HG02852 (cell line): ENCODE results near the gene ATP1B2.

Source experiments
- ATAC-seq: cut with Tn5 transposase; IDR thresholded peaks from one replicate; pipeline ENCODE4 v1.9.1; 2021; ENCODE audit warnings: mild to moderate bottlenecking, moderate library complexity; ENCODE audit not compliant: unreplicated experiment

The ATP1B2 gene

DNA sequence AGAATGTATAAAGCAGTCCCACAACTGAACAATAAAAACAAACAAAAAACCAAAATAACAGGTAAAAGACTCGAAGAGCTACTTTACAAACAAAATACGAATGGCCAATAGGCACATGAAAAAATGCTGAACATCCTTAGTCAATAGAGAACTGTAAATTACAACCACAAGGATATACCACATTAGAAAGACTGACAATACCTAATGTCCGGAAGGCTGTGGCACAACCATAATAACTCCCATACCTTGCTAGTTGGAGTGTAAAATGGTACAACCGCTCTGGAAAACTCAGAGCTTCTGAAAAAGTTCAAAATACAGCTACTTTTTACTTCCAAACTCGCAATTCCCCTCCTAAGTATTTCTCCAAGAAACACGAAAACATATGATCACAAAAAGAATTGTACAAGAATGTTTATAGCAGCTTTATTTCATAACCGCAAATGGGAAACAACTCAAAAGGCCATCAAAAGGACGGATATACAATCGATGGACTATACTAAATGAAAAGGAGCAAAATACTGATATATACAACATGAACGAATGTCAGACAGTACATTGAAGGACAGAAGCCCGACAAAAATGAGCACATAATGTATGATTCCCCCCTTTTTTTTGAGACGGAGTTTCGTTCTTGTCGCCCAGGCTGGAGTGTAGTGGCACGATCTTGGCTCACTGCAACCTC, 34.3 kb downstream of the ATP1B2 start:
- ATAC-seq, result no peak

DNA sequence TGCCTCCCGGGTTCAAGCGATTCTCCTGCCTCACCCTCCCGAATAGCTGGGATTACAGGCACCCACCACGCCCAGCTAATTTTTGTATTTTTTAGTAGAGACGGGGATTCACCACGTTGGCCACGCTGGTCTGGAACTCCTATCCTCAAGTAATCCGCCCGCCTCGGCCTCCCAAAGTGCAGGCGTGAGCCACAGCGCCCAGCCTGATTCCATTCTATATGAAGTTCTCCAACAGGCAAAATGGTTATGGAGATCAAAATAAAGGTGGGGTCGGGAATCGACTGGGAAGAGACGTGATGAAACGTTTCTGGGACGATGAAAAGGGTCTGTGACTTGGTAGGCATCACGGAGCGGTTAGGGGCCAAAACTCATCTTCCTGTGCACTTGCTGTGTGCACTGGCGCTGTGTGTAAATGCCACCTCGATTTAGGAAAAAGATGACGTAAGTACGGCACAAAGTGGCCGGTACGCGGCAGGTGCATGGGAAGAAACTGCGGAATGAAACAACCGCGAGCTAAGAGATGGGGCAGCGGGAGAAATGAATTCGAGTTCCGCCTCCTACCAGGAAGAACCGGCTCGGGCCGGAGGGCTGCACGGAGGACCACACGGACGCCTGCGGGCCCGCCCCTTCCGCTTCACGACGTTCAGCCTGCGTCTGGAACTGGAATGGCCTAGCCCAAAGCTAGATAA, 35.0 kb downstream of the ATP1B2 start:
- ATAC-seq, result peak; percentile 49

DNA sequence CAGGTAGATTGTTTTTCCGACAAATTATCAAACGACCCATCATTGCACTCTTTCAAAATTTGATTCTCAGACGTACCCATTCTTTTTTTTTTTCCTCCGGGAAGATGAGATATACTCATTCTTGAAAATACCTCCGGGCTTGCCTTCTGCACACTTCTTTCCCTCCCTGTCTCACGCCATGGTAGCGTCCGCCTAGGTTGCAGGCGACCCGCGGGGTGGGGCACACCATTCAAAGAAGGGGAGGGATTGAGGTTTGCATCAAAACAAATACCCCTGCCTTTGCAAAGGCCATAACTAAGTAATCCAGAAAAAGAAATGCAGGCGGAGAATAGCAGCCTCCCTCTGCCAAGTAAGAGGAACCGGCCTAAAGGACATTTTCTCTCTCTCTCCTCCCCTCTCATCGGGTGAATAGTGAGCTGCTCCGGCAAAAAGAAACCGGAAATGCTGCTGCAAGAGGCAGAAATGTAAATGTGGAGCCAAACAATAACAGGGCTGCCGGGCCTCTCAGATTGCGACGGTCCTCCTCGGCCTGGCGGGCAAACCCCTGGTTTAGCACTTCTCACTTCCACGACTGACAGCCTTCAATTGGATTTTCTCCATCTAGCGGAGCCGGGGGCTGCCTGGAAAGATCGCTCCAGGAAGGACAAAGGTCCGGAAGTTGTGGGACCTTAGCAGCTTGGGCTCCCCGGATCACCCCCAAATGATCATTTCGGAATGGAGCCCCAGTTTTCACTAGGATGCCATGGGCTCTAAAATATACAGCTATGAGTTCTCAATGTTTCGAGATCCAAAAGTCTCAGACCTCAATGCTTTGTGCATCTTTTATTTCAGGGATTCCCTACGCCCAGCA, 35.7 kb downstream of the ATP1B2 start:
- ATAC-seq, result peak; percentile 54

DNA sequence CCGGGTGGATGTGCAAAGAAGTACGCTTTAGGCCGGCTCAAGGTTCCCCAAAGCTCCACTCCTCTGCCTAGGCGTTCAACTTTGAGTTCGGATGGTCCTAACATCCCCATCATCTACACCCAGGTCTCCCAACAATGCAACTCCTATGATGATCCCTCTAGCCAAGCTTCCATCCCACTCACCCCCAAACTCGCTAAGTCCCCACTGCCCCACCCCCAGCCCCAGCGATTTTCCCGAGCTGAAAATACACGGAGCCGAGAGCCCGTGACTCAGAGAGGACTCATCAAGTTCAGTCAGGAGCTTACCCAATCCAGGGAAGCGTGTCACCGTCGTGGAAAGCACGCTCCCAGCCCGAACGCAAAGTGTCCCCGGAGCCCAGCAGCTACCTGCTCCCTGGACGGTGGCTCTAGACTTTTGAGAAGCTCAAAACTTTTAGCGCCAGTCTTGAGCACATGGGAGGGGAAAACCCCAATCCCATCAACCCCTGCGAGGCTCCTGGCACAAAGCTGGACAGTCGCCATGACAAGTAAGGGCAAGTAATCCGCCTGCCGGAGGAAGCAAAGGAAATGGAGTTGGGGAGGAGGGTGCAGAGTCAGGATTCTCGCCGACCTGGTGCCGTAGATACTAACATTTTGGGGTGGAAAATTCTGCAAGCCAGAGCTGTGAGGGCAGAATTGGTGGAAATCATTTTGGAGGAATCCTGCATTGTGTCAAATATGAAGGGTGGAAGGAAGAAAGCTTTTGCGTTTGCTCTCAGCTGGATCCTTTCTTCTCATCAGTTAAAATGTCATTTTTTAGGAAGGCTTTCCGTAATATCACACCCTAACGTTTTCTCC, 36.6 kb downstream of the ATP1B2 start, which contains the start of gene TP53:
Gene TP53 (minus strand): TSS at position 419 of the 836 bp plus-strand sequence. CDS start 10,896 bp downstream, outside the sequence.
- ATAC-seq, result no peak

DNA sequence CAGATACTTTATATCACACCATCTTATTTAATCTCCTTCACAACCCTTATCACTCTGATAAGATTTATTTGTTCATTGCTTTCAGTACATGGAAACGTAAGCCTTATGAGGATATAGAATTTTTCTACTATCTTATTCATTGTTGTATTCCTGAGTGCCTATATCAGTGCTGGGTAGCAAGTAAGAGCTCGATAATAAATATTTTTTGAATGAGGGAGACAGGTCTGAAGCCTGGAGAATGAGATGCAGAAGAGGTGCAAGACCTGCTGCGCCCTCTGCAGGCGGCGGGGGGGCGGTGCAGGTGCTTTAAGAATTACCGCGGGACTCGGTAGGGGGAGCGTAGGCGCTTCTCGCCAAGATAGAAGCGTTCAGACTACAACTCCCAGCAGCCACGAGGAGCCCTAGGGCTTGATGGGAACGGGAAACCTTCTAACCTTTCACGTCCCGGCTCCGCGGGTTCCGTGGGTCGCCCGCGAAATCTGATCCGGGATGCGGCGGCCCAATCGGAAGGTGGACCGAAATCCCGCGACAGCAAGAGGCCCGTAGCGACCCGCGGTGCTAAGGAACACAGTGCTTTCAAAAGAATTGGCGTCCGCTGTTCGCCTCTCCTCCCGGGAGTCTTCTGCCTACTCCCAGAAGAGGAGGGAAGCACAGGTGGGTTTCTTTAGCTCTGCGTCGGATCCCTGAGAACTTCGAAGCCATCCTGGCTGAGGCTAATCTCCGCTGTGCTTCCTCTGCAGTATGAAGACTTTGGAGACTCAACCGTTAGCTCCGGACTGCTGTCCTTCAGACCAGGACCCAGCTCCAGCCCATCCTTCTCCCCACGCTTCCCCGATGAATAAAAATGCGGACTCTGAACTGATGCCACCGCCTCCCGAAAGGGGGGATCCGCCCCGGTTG, 37.4 kb downstream of the ATP1B2 start, which contains the start of gene WRAP53:
Gene WRAP53 (plus strand): TSS at position 570 of the 900 bp plus-strand sequence. CDS start 172 bp downstream, at position 742.
- ATAC-seq, result peak; percentile 76

DNA sequence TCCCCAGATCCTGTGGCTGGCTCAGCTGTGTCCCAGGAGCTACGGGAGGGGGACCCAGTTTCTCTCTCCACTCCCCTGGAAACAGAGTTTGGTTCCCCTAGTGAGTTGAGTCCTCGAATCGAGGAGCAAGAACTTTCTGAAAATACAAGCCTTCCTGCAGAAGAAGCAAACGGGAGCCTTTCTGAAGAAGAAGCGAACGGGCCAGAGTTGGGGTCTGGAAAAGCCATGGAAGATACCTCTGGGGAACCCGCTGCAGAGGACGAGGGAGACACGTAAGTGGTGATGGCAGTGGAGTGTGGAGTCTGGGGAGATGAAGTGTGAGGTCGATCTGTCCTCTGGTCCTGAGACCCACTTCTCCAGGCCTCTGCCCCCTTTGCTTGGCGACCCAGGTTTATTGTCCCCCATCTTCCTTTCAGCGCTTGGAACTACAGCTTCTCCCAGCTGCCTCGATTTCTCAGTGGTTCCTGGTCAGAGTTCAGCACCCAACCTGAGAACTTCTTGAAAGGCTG, 38.1 kb downstream of the ATP1B2 start:
- no peak for ATAC-seq

DNA sequence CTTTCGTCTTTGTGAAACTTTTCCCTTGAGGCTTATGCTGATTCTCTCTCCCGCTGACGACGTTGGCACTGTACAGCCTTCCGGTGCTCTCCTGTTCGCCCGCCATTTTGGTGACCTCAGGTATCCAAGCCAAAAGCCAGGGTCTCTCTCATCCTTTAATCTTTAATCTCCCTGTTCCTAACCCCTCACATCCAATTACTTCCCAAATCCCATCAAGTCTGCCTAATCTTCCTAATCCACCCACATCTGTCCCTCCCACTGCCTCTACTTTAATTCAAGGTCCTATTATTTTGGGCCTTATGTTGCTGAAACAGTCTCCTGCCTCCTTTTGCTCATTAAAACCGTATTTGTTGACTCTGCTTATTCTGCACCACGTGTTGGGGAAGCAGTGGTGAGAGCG, 44.9 kb downstream of the ATP1B2 start:
- no peak for ATAC-seq

DNA sequence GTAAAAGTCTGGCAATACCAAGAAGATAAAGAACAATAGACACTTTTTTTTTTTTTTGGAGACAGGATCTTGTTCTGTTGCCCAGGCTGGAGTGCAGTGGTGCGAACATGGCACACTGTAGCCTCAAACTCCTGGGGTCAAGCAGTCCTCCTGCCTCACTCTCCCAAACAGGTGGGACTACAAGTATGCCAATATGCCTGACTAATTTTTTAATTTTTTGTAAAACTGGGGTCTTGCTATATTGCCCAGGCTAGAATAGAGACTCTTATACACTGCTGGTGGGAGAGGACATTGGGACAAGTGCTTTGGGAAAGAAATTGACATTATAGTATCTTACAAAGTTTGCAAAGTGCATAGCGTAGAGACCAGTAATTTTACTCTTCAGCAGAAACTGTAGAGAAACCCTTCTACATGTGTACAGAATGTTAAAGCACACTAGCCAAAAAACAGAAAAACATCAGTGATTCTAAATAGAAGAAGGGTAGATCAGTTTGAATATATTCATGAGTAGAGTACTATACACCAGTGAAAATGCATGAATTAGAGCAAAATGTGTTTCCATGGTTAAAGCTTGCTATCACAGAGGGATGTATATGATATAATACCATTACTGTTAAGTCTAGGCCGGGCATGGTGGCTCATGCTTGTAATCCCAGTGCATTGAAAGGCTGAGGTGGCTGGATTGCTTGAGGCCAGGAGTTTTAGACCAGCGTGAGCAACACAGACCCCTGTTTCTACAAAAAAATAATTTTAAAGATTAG, 47.3 kb downstream of the ATP1B2 start:
- ATAC-seq, result no peak

DNA sequence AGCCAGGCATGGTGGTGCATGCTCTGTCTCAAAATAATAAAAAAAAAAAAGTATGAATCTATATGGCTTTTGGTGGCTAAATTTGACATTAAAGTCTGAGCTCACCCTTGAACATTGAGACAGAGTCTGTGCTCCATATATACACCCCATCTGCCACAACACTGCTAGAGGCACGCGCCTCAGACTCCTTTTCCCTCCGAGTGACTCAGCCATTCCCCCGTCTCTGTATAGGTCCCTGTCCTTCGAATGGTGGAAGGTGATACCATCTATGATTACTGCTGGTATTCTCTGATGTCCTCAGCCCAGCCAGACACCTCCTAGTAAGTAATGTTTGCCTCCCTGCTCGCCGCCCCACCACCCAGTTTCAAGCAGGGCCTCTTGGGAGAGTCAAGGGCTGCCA, 49.8 kb downstream of the ATP1B2 start:
- no peak for ATAC-seq

DNA sequence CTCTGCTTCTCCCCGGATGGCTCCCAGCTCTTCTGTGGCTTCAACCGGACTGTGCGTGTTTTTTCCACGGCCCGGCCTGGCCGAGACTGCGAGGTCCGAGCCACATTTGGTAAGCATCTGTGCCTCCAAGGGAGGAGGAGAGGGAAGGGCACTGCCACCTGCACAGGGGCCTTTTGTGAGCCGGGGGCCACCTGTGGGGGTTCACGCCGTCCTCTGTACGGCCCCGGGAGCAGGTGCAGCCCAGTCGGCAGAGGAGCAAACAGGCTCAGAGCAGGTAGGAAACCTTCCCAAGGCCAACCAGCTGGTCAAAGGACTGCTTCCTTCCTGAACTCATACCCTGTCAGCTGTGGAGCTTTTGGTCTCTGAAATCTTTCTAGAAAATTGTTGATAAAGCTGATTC, 51.0 kb downstream of the ATP1B2 start:
- no peak for ATAC-seq

DNA sequence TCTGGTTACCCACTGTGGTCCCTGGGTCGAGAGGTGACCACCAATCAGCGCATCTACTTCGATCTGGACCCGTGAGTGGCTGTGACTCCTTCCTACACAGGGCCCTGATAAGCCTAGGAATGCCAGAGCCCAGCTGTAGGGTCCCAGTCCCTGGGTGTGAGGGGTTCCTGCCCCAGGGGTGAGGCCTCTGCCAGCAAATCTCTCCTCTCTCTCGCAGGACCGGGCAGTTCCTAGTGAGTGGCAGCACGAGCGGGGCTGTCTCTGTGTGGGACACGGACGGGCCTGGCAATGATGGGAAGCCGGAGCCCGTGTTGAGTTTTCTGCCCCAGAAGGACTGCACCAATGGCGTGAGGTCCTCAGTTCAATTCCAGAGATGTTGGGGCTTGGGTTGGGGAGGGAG, 52.0 kb downstream of the ATP1B2 start:
- ATAC-seq, result no peak

DNA sequence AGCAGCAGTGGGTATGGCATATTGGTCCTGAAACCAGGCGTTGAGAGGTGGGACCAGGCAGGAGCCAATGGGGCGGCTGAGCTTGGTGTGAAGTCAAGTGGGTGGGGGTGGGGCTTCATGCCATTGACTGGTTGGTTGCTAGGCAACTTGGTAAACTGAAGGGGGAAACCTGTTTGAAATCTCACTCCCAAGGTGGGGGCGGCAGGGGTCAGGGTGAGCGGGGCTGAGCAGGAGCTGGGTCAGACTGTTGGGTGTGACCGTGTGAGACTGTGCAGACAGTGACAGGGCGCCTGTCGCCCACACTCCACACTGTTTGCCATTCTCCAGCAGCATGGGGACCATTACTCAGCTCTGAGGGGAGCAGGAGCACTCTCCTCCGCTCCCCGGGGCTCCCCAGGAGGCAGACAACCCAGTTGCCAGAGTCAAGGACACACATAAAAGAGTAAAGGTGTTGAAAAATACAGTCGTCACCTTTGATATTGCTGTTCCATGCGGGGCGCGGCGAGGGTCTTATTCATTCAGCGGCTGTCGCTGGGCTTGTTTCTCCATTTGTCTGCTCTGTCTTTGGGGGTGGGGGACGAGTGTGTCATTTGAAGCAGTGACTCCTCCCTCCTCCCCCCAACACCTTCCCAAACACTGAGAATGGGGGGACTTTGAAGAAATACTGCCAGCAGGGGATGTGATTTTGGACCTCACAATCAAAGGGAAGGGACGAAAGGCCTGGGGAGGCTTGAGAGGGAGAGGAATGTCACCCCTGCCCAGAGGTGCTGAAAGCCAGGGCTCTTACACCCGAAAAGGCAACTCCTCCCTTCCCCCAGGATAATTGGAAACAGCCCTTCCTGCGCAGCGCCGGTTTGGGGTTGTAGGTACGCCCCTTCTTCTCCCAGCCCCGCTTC, 53.1 kb downstream of the ATP1B2 start:
- no peak for ATAC-seq

DNA sequence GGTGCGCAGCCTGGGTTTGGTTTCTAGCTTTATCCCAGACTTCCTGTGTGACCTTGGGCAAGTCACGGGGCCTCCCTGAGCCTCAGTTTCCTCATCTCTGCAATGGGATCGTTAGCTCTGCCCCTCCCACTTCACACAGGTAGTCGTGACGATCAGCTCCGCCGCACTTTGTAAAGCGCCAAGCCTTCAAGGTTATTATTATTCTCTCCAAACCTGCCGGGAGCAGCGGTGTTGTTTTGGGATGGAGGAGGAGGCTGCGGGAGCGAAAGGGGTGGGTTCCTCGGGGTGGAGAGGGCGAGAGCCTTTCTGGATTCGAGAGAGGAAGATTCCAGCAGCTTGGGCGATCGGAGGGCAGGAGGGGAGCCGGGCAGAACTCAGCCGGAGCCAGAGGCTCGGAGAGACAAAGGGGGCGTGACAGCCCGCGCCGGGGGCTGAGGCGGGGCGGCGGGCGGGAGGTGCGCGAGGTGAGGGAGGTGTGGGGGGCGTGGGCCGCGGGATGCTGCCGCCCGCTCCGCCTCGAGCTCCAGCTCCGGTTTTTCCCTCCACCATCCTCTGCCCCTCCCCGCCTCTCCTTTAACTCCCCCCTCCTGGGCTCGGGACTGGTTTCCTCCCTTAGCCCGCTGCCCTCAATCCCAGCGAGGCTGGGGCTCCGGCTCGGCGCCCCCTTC, 54.0 kb downstream of the ATP1B2 start, which contains the start of gene EFNB3:
Gene EFNB3 (plus strand): TSS at position 602 of the 668 bp plus-strand sequence. CDS start 397 bp downstream, outside the sequence.
- no peak for ATAC-seq

DNA sequence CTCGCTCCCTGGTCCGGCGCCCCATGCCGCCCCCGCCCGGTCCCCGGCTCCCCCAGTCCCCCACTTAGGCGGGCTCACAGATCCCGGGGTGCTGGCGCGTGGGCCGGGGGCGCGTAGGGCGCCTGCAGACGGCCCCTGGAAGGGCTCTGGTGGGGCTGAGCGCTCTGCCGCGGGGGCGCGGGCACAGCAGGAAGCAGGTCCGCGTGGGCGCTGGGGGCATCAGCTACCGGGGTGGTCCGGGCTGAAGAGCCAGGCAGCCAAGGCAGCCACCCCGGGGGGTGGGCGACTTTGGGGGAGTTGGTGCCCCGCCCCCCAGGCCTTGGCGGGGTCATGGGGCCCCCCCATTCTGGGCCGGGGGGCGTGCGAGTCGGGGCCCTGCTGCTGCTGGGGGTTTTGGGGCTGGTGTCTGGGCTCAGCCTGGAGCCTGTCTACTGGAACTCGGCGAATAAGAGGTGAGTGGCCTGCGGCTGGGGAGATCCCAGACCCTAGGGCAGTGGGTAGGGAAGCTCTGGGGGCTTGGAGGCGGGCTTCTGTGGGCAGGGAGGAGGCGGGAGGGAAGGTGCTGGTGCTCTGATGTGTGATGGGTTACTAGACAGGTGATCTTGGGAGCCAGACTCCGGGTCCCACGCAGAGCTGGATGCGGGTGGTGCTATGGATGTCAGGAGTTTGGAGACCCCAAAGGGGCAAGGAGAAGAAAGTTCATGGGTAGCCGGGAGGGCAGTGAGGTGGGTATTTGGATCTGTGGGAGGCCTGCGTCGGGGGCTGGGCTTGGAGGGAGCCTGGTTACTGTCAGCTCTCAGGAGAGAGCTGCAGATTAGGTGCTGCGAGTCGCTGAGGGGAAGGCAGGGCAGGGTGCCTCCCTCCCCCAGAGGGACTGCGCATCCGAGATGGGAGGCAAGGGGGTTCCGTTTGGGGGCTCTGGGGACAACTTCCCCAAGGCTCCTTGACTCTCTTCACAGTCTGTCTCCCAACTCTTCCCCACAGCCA, 54.8 kb downstream of the ATP1B2 start:
- no peak for ATAC-seq

DNA sequence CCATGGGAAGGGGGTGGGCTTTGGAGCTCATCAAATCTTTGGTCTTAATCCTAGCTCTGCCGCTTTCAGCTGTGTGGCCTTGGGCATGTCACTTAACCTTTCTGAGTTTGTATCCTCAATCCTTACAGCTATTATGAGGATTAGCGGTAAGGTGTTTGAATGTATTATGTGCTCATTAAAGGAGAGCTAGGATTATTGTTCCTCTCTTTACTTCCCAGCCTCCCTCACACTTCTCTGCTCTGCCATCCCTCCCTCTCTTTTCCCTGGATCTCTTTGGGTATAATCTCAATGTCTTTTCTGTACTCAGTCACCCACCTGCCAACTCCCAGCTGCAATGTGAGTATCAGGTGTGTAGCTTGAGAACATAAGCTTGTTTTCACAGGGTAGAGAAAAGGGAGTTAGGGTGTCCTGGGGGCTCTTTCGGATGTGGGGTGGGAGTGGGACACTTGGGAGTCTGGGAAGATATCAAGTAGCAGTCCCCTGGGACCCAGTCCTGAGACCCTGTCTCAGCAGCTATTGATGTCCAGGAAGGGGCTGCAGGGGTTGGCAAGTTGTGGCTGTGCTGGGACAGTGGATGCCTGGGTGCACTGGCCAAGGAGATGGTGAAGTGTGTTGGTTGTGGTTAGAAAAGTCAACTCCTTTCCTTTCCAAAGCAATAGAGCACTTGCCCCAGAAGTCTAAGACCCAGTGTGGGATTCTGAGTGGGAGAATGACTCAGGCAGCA, 56.1 kb downstream of the ATP1B2 start:
- ATAC-seq, result no peak
